Esophagus squamous epithelium (tissue), 4 donors: Measurements from ENCODE around the gene CIB4.

Experiments
- CTCF ChIP-seq, 6 experiments: fragments of 450-650 bp in 4 of 6; fragments of 200-600 bp in 2 of 6; sonication (generic) in 2 of 6; IDR thresholded peaks; one replicate each; pipeline ENCODE4 v1.5.1; 2016 to 2019; ENCODE audit warnings: antibody characterized with exemption in 6 of 6, mild to moderate bottlenecking in 4 of 6, moderate library complexity in 4 of 6
- POLR2A ChIP-seq, 4 donors: fragments of 450-650 bp; IDR thresholded peaks; one replicate each; pipeline ENCODE4 v1.6.1; 2017; ENCODE audit warnings: antibody characterized with exemption in 4 of 4, mild to moderate bottlenecking in 4 of 4, moderate library complexity in 3 of 4

GRCh38 chr2:26532301-26533250 is 108.6 kb downstream of the CIB4 start:
- TF ChIP-seq CTCF (IDR thresholded peaks at IDR 0.05) = no peak
- TF ChIP-seq POLR2A (IDR thresholded peaks at IDR 0.05) = no peak
